ENCODE data around the gene THSD4. TPM values are rescaled to one million over a fixed set of nuclear protein-coding genes. Genes with fewer than 3 reads are reported as not detected.

THSD4 gene
- total and polyA plus RNA-seq, 2 of the 4 experiments (the other 2 are of a cell fraction), result 25.5 to 31.1 TPM

DNA sequence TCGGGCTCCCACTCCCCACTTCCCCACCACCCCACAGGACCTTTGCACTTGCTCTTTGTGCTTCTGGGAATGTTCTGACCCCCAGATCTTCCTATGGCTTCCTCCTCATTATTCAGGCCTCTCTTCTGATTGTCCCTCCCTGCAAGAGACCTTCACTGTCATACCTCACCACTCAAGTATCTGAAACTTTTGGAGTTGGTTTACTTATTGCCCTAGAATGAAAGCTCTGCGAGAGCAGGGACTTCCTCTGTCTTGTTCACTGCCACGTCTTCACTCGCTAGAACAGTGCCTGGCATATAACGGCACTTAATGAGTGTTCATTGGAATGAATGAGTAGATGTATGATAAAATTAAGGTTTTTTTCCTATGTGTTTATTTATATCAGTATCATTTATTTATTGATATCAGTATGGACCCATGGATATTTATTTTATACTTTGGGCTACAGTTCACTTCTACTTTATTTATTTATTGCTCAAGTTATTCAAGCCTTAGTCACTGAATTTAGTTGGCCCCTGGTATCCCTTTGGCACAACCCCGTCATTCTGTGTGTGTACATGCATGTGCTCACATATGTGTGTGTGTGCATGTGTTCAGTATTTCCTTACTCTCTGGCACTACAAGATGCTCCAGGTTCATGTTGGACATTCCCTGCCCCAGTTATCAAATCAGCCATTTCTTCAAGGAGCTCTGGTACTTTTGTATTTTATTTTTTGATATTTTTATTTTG lies 197.6 kb downstream of the THSD4 start:
- peak overlapping the region; percentile 91 for H2BK20ac ChIP-seq (ENCODE audit: low read depth, low read length)
- H4K8ac ChIP-seq (ENCODE audit: low read depth in 2 of 2, low read length in 2 of 2), result peak overlapping the region; percentile 84 to 92
- peak overlapping the region; percentile 98 for H2BK120ac ChIP-seq (ENCODE audit: low read depth, low read length)
- no peaks in the 10 kb centered on the region; the same call in 1 of the 2 replicates for H3K9me3 ChIP-seq (ENCODE audit: control insufficient read depth, insufficient read depth, low read length)
- DNase-seq (peak; percentile 55), ATAC-seq (ENCODE audit: low read depth) (no peak; the same call in 1 of the 2 replicates)
- in situ Hi-C loops (cut with MboI; ENCODE audit: low sequenced_read_pairs), result no loop called here
- H3K4ac ChIP-seq (ENCODE audit: low read depth, low read length), result peak overlapping the region; percentile 95
- H4K20me1 ChIP-seq (ENCODE audit: insufficient read depth, low read length), result no peaks in the 10 kb centered on the region
- no peak overlapping the region for H3K4me3 ChIP-seq (ENCODE audit: insufficient read depth, low read depth, low read length)
- peak overlapping the region; percentile 99 for H2BK5ac ChIP-seq (ENCODE audit: low read depth, low read length, poor library complexity, severe bottlenecking)
- H4K5ac ChIP-seq (ENCODE audit: low read depth, low read length), result peak overlapping the region; percentile 75
- H2AFZ ChIP-seq (replicated peaks; ENCODE audit: low read length, poor library complexity), result no peak overlapping the region
- H3K14ac ChIP-seq (replicated peaks; ENCODE audit: low read depth, low read length), result peak overlapping the region; percentile 85
- no TSS peak for BruUV-seq (replicated peaks)
- TF ChIP-seq POLR2A (IDR thresholded peaks at IDR 0.05; ENCODE audit: low read depth, low read length) (no peak), BHLHE40 (IDR thresholded peaks at IDR 0.05; ENCODE audit: low read depth, low read length) (no peak), RCOR1 (IDR thresholded peaks at IDR 0.05; ENCODE audit: insufficient replicate concordance, low read length) (no peak), MAFK (IDR thresholded peaks at IDR 0.05; ENCODE audit: low read depth, low read length) (no peak), NFE2L2 (IDR thresholded peaks at IDR 0.05; ENCODE audit: low read depth, low read length) (no peak), SMC3 (IDR thresholded peaks at IDR 0.05; ENCODE audit: low read depth, low read length) (no peak), RFX5 (IDR thresholded peaks at IDR 0.05; ENCODE audit: low read depth, low read length) (no peak), RAD21 (IDR thresholded peaks at IDR 0.05; ENCODE audit: low read length) (no peak), CEBPB (IDR thresholded peaks at IDR 0.05; ENCODE audit: low read depth, low read length) (no peak)
- TF ChIP-seq, protein P1, sequence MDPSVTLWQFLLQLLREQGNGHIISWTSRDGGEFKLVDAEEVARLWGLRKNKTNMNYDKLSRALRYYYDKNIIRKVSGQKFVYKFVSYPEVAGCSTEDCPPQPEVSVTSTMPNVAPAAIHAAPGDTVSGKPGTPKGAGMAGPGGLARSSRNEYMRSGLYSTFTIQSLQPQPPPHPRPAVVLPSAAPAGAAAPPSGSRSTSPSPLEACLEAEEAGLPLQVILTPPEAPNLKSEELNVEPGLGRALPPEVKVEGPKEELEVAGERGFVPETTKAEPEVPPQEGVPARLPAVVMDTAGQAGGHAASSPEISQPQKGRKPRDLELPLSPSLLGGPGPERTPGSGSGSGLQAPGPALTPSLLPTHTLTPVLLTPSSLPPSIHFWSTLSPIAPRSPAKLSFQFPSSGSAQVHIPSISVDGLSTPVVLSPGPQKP (IDR thresholded peaks at IDR 0.05; ENCODE audit: borderline replicate concordance, low read depth, low read length), result no peak
- TF ChIP-seq, protein P2, sequence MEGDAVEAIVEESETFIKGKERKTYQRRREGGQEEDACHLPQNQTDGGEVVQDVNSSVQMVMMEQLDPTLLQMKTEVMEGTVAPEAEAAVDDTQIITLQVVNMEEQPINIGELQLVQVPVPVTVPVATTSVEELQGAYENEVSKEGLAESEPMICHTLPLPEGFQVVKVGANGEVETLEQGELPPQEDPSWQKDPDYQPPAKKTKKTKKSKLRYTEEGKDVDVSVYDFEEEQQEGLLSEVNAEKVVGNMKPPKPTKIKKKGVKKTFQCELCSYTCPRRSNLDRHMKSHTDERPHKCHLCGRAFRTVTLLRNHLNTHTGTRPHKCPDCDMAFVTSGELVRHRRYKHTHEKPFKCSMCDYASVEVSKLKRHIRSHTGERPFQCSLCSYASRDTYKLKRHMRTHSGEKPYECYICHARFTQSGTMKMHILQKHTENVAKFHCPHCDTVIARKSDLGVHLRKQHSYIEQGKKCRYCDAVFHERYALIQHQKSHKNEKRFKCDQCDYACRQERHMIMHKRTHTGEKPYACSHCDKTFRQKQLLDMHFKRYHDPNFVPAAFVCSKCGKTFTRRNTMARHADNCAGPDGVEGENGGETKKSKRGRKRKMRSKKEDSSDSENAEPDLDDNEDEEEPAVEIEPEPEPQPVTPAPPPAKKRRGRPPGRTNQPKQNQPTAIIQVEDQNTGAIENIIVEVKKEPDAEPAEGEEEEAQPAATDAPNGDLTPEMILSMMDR (conservative IDR thresholded peaks at IDR 0.05; ENCODE audit: low read depth, low read length), result no peak
- H3K9ac ChIP-seq (ENCODE audit: low read depth, low read length), result no peak overlapping the region
- peaks cover 17 to 63% of the 10 kb centered on the region in 2 experiments for H3K79me1 ChIP-seq (ENCODE audit: low read depth in 1 of 2, low read length in 2 of 2)
- peak overlapping the region; percentile 70; the same call in 1 of the 2 replicates for H3K23ac ChIP-seq (ENCODE audit: low read depth, low read length)
- H2AK9ac ChIP-seq (replicated peaks; ENCODE audit: low read depth, low read length, poor library complexity), result no peak overlapping the region
- ChIA-PET CTCF (interaction anchor here (0.5 to 0.6 kb wide), 2 partner anchors 373 to 594 kb away, joined by 3 to 4 read pairs; no protein-coding TSS in a partner anchor), POLR2A (ENCODE audit: unreplicated experiment) (no interaction called here)
- dilution Hi-C loops (cut with HindIII; ENCODE audit: low sequenced_read_pairs, unreplicated experiment), result no loop called here
- H2AK5ac ChIP-seq (ENCODE audit: low read depth, low read length), result peak overlapping the region; percentile 95
- H3K18ac ChIP-seq (ENCODE audit: low read depth, low read length), result peak overlapping the region; percentile 94
- 100% methylated on average over 1 of the region's 6 CpGs; no CpG with 5 or more reads in 1 of the 2 experiments for WGBS, 2 experiments (ENCODE audit: extremely low coverage in 2 of 2, insufficient read length in 1 of 2)
- H3K9me1 ChIP-seq (ENCODE audit: insufficient read depth, low read length), result peaks cover 19% of the 10 kb centered on the region
- H3K36me3 ChIP-seq (ENCODE audit: control insufficient read depth, insufficient read depth, low read length), result no peaks in the 10 kb centered on the region; the same call in none of the 2 replicates
- H3K27ac ChIP-seq (ENCODE audit: insufficient read depth, low read length), result peak overlapping the region; percentile 97
- peak overlapping the region; percentile 96 for H4K91ac ChIP-seq (ENCODE audit: insufficient read depth, low read depth, low read length)
- H3K4me2 ChIP-seq (ENCODE audit: low read depth, low read length), result no peak overlapping the region
- peak overlapping the region; percentile 89 for H2BK15ac ChIP-seq (ENCODE audit: low read depth, low read length)
- peaks cover 28% of the 10 kb centered on the region for H3K4me1 ChIP-seq (ENCODE audit: control insufficient read depth, insufficient read depth, low read length)
- peak overlapping the region; percentile 50 for H3K56ac ChIP-seq (ENCODE audit: extremely low read depth, insufficient read depth, low read length)
- no peaks in the 10 kb centered on the region for H3K27me3 ChIP-seq (ENCODE audit: control insufficient read depth, insufficient read depth, low read length)
- intact Hi-C loops (cut with micrococcal nuclease), result no loop called here

All from IMR-90 (cell line).